ENCODE results near the gene SNX9. TPM values are rescaled to one million over a fixed set of nuclear protein-coding genes. Genes with fewer than 3 reads are reported as not detected.

SNX9 gene
- total RNA-seq, 1 donor from 2014 or later, result 67.3 TPM

GRCh38 chr6:157831424-157832249 lies 8.6 kb downstream of the SNX9 start:
- no peak for DNase-seq (ENCODE audit: low read depth)
- no peaks in the 10 kb centered on the region for H3K27me3 ChIP-seq (ENCODE audit: control insufficient read depth, insufficient read depth, low read length)
- no peaks in the 10 kb centered on the region for H3K36me3 ChIP-seq (ENCODE audit: control insufficient read depth, insufficient read depth, low read length)
- H3K4me3 ChIP-seq (ENCODE audit: low read depth, low read length), result no peak overlapping the region
- no peak for TF ChIP-seq CTCF (IDR thresholded peaks at IDR 0.05; ENCODE audit: insufficient read depth, low read length, poor library complexity, severe bottlenecking)

- TF ChIP-seq CTCF (IDR thresholded peaks at IDR 0.05; ENCODE audit: insufficient read depth, low read length, poor library complexity, severe bottlenecking), result no peak
- H3K27me3 ChIP-seq (ENCODE audit: control insufficient read depth, insufficient read depth, low read length), result no peaks in the 10 kb centered on the region
- H3K4me3 ChIP-seq (ENCODE audit: low read depth, low read length), result no peak overlapping the region
- DNase-seq (ENCODE audit: low read depth), result no peak
- no peaks in the 10 kb centered on the region for H3K36me3 ChIP-seq (ENCODE audit: control insufficient read depth, insufficient read depth, low read length)
Measured at GRCh38 chr6:157832250-157832967, 9.4 kb downstream of the SNX9 start.

GRCh38 chr6:157834549-157834948 lies 11.5 kb downstream of the SNX9 start:
- H3K36me3 ChIP-seq (ENCODE audit: control insufficient read depth, insufficient read depth, low read length), result no peaks in the 10 kb centered on the region
- no peak for TF ChIP-seq CTCF (IDR thresholded peaks at IDR 0.05; ENCODE audit: insufficient read depth, low read length, poor library complexity, severe bottlenecking)
- no peak for DNase-seq (ENCODE audit: low read depth)

GRCh38 chr6:157838718-157839430 lies 15.8 kb downstream of the SNX9 start:
- DNase-seq (ENCODE audit: low read depth), result no peak
- H3K36me3 ChIP-seq (ENCODE audit: control insufficient read depth, insufficient read depth, low read length), result no peaks in the 10 kb centered on the region
- no peak overlapping the region for H3K4me3 ChIP-seq (ENCODE audit: low read depth, low read length)

More at GRCh38 chr6:157834549-157834948, 11.5 kb downstream of the SNX9 start:
- Histone ChIP-seq H3K4me3 (ENCODE audit: low read depth, low read length) (no peak overlapping the region), H3K27me3 (ENCODE audit: control insufficient read depth, insufficient read depth, low read length) (no peaks in the 10 kb centered on the region)

GRCh38 chr6:157839606-157840005 lies 16.6 kb downstream of the SNX9 start:
- no peak for TF ChIP-seq CTCF (IDR thresholded peaks at IDR 0.05; ENCODE audit: insufficient read depth, low read length, poor library complexity, severe bottlenecking)
- DNase-seq (ENCODE audit: low read depth), result no peak
- H3K4me3 ChIP-seq (ENCODE audit: low read depth, low read length), result no peak overlapping the region

More at GRCh38 chr6:157838718-157839430, 15.8 kb downstream of the SNX9 start:
- no peaks in the 10 kb centered on the region for H3K27me3 ChIP-seq (ENCODE audit: control insufficient read depth, insufficient read depth, low read length)
- TF ChIP-seq CTCF (IDR thresholded peaks at IDR 0.05; ENCODE audit: insufficient read depth, low read length, poor library complexity, severe bottlenecking), result no peak

More at GRCh38 chr6:157839606-157840005, 16.6 kb downstream of the SNX9 start:
- no peaks in the 10 kb centered on the region for H3K36me3 ChIP-seq (ENCODE audit: control insufficient read depth, insufficient read depth, low read length)
- no peaks in the 10 kb centered on the region for H3K27me3 ChIP-seq (ENCODE audit: control insufficient read depth, insufficient read depth, low read length)
